HEK293 (cell line): ENCODE results near the gene WDR19.

Experiments
- CTCF ChIA-PET: fragments of 350-600 bp; formaldehyde crosslinking; extraction: SDS; loops from one replicate; lab custom pipeline; 2021; ENCODE audit warnings: antibody characterized with exemption; lab: Yijun Ruan, JAX
- POLR2A ChIA-PET: fragments of 300-600 bp; formaldehyde crosslinking; extraction: SDS; loops from one replicate; lab custom pipeline; 2020; ENCODE audit warnings: antibody characterized with exemption, inconsistent platforms; lab: Yijun Ruan, JAX
- H3K27ac ChIP-seq: fragments of 200-500 bp; sonication (Bioruptor generic); 2 replicates; pipeline ENCODE4 v1.5.1; 2014; ENCODE audit warnings: low read depth, low read length, control low read depth, inconsistent platforms; ENCODE audit errors: extremely low read depth
- H3K36me3 ChIP-seq, 2 experiments: fragments of 200-500 bp in 1 of 2; sonication (Bioruptor generic) in 1 of 2; 1 replicate in 1 of 2; 2 replicates in 1 of 2; pipeline ENCODE4 v1.5.1; 2014 to 2017; ENCODE audit warnings: inconsistent platforms in 2 of 2, low read length in 2 of 2; ENCODE audit not compliant: control insufficient read depth in 2 of 2, insufficient read depth in 1 of 2
- H3K4me1 ChIP-seq: fragments of 200-500 bp; sonication (Bioruptor generic); 2 replicates; pipeline ENCODE4 v1.5.1; 2014; ENCODE audit warnings: mild to moderate bottlenecking, low read length, inconsistent platforms; ENCODE audit not compliant: control insufficient read depth, insufficient read depth
- H3K4me3 ChIP-seq: 2 replicates; pipeline ENCODE4 v1.5.1; 2011; ENCODE audit warnings: low read depth, mild to moderate bottlenecking, control low read depth, low read length, moderate library complexity
- H3K9me3 ChIP-seq: fragments of 200-500 bp; sonication (Bioruptor generic); 2 replicates; pipeline ENCODE4 v1.5.1; 2014; ENCODE audit warnings: low read depth, low read length, inconsistent platforms; ENCODE audit not compliant: control insufficient read depth, insufficient read depth
- GLI2 ChIP-seq: fragments of 450-650 bp; formaldehyde crosslinking; IDR thresholded peaks from 2 replicates; pipeline ENCODE4; 2017; ENCODE audit warnings: missing biosample characterization, missing genetic modification characterization, low read depth, borderline replicate concordance
- HOXD13 ChIP-seq: sonication (generic); formaldehyde crosslinking; IDR thresholded peaks from 2 replicates; pipeline ENCODE4 v1.8.0; 2022; ENCODE audit warnings: missing genetic modification reagents, borderline replicate concordance
- SP7 ChIP-seq: fragments of 450-650 bp; formaldehyde crosslinking; IDR thresholded peaks from 2 replicates; pipeline ENCODE4 v1.5.1; 2016; ENCODE audit warnings: missing biosample characterization, missing genetic modification characterization
- ZBTB20 ChIP-seq: fragments of 450-650 bp; formaldehyde crosslinking; IDR thresholded peaks from 2 replicates; pipeline ENCODE4 v1.5.1; 2016; ENCODE audit warnings: missing biosample characterization, missing genetic modification characterization
- ZFP3 ChIP-seq: fragments of 450-650 bp; formaldehyde crosslinking; IDR thresholded peaks from 2 replicates; pipeline ENCODE4 v1.5.1; 2016; ENCODE audit warnings: low read depth, missing biosample characterization, missing genetic modification characterization
- ZFP41 ChIP-seq: fragments of 450-650 bp; formaldehyde crosslinking; IDR thresholded peaks from 2 replicates; pipeline ENCODE4 v1.5.1; 2016; ENCODE audit warnings: missing biosample characterization, missing genetic modification characterization, borderline replicate concordance
- ZNF132 ChIP-seq: fragments of 450-650 bp; formaldehyde crosslinking; IDR thresholded peaks from 2 replicates; pipeline ENCODE4 v1.5.1; 2017; ENCODE audit warnings: missing biosample characterization, missing genetic modification characterization, borderline replicate concordance
- ZNF157 ChIP-seq: fragments of 450-650 bp; formaldehyde crosslinking; IDR thresholded peaks from 2 replicates; pipeline ENCODE4 v1.5.1; 2016; ENCODE audit warnings: missing biosample characterization, missing genetic modification characterization
- ZNF239 ChIP-seq: fragments of 450-650 bp; formaldehyde crosslinking; IDR thresholded peaks from 2 replicates; pipeline ENCODE4 v1.5.1; 2016; ENCODE audit warnings: missing biosample characterization, missing genetic modification characterization
- ZNF548 ChIP-seq: fragments of 450-650 bp; formaldehyde crosslinking; IDR thresholded peaks from 2 replicates; pipeline ENCODE4 v1.5.1; 2016; ENCODE audit warnings: missing biosample characterization, missing genetic modification characterization
- ZNF596 ChIP-seq: fragments of 450-650 bp; IDR thresholded peaks from 2 replicates; pipeline ENCODE4 v1.5.0; 2018; ENCODE audit warnings: missing biosample characterization, mild to moderate bottlenecking, missing genetic modification characterization, moderate library complexity
- ZNF639 ChIP-seq: fragments of 450-650 bp; formaldehyde crosslinking; IDR thresholded peaks from 2 replicates; pipeline ENCODE4 v1.5.1; 2016; ENCODE audit warnings: missing biosample characterization, missing genetic modification characterization
- ZNF654 ChIP-seq: fragments of 450-650 bp; formaldehyde crosslinking; IDR thresholded peaks from 2 replicates; pipeline ENCODE4 v1.5.1; 2016; ENCODE audit warnings: low read depth, missing biosample characterization, missing genetic modification characterization
- ZNF660 ChIP-seq: fragments of 450-650 bp; IDR thresholded peaks from 2 replicates; pipeline ENCODE4 v1.5.1; 2018; ENCODE audit warnings: missing biosample characterization, mild to moderate bottlenecking, missing genetic modification characterization
- ZNF837 ChIP-seq: fragments of 450-650 bp; formaldehyde crosslinking; IDR thresholded peaks from 2 replicates; pipeline ENCODE4 v1.5.1; 2016; ENCODE audit warnings: missing biosample characterization, missing genetic modification characterization
- TF ChIP-seq, protein P1 (sequence below): fragments of 450-650 bp; formaldehyde crosslinking; IDR thresholded peaks from 2 replicates; pipeline ENCODE4 v1.5.1; 2016; ENCODE audit warnings: missing biosample characterization, missing genetic modification characterization
- TF ChIP-seq, protein P2 (sequence below): fragments of 450-650 bp; formaldehyde crosslinking; IDR thresholded peaks from 2 replicates; pipeline ENCODE4 v1.5.1; 2016; ENCODE audit warnings: missing biosample characterization, missing genetic modification characterization
- TF ChIP-seq, protein P3 (sequence below): fragments of 450-650 bp; formaldehyde crosslinking; optimal IDR thresholded peaks from 2 replicates; pipeline ENCODE3; 2016; ENCODE audit warnings: missing biosample characterization, mild to moderate bottlenecking, missing genetic modification characterization
- TF ChIP-seq, protein P4 (sequence below): fragments of 450-650 bp; formaldehyde crosslinking; IDR thresholded peaks from 2 replicates; pipeline ENCODE4 v1.5.1; 2016; ENCODE audit warnings: missing biosample characterization, missing genetic modification characterization, borderline replicate concordance

Gene WDR19

GRCh38 chr4:39287223-39287622 is 104.9 kb downstream of the WDR19 start:
- Histone ChIP-seq H3K27ac (no peak overlapping the region), H3K4me3 (no peak overlapping the region), H3K36me3 (peaks cover 9 to 71% of the 10 kb centered on the region in 2 experiments), H3K4me1 (no peaks in the 10 kb centered on the region), H3K9me3 (no peaks in the 10 kb centered on the region)
- POLR2A ChIA-PET = no interaction called here
- TF ChIP-seq ZNF639 (tag by site-specific recombination) (no peak), ZBTB20 (no peak), ZNF239 (tag by site-specific recombination) (no peak), ZNF660 (tag by site-specific recombination) (no peak), ZNF548 (tag by site-specific recombination) (no peak), SP7 (tag by site-specific recombination) (no peak), HOXD13 (CRISPR knock-in tag) (no peak), ZFP3 (no peak), ZNF837 (tag by site-specific recombination) (no peak), ZNF654 (no peak), ZNF157 (tag by site-specific recombination) (no peak), ZNF596 (tag by site-specific recombination) (no peak), GLI2 (tag by site-specific recombination) (no peak), ZFP41 (tag by site-specific recombination) (no peak), ZNF132 (tag by site-specific recombination) (no peak)
- TF ChIP-seq, protein P1, sequence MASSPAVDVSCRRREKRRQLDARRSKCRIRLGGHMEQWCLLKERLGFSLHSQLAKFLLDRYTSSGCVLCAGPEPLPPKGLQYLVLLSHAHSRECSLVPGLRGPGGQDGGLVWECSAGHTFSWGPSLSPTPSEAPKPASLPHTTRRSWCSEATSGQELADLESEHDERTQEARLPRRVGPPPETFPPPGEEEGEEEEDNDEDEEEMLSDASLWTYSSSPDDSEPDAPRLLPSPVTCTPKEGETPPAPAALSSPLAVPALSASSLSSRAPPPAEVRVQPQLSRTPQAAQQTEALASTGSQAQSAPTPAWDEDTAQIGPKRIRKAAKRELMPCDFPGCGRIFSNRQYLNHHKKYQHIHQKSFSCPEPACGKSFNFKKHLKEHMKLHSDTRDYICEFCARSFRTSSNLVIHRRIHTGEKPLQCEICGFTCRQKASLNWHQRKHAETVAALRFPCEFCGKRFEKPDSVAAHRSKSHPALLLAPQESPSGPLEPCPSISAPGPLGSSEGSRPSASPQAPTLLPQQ (tag by site-specific recombination) = no peak
- TF ChIP-seq, protein P2, sequence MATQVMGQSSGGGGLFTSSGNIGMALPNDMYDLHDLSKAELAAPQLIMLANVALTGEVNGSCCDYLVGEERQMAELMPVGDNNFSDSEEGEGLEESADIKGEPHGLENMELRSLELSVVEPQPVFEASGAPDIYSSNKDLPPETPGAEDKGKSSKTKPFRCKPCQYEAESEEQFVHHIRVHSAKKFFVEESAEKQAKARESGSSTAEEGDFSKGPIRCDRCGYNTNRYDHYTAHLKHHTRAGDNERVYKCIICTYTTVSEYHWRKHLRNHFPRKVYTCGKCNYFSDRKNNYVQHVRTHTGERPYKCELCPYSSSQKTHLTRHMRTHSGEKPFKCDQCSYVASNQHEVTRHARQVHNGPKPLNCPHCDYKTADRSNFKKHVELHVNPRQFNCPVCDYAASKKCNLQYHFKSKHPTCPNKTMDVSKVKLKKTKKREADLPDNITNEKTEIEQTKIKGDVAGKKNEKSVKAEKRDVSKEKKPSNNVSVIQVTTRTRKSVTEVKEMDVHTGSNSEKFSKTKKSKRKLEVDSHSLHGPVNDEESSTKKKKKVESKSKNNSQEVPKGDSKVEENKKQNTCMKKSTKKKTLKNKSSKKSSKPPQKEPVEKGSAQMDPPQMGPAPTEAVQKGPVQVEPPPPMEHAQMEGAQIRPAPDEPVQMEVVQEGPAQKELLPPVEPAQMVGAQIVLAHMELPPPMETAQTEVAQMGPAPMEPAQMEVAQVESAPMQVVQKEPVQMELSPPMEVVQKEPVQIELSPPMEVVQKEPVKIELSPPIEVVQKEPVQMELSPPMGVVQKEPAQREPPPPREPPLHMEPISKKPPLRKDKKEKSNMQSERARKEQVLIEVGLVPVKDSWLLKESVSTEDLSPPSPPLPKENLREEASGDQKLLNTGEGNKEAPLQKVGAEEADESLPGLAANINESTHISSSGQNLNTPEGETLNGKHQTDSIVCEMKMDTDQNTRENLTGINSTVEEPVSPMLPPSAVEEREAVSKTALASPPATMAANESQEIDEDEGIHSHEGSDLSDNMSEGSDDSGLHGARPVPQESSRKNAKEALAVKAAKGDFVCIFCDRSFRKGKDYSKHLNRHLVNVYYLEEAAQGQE = no peak
- TF ChIP-seq, protein P3, sequence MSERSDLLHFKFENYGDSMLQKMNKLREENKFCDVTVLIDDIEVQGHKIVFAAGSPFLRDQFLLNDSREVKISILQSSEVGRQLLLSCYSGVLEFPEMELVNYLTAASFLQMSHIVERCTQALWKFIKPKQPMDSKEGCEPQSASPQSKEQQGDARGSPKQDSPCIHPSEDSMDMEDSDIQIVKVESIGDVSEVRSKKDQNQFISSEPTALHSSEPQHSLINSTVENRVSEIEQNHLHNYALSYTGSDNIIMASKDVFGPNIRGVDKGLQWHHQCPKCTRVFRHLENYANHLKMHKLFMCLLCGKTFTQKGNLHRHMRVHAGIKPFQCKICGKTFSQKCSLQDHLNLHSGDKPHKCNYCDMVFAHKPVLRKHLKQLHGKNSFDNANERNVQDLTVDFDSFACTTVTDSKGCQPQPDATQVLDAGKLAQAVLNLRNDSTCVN (tag by site-specific recombination) = no peak
- TF ChIP-seq, protein P4, sequence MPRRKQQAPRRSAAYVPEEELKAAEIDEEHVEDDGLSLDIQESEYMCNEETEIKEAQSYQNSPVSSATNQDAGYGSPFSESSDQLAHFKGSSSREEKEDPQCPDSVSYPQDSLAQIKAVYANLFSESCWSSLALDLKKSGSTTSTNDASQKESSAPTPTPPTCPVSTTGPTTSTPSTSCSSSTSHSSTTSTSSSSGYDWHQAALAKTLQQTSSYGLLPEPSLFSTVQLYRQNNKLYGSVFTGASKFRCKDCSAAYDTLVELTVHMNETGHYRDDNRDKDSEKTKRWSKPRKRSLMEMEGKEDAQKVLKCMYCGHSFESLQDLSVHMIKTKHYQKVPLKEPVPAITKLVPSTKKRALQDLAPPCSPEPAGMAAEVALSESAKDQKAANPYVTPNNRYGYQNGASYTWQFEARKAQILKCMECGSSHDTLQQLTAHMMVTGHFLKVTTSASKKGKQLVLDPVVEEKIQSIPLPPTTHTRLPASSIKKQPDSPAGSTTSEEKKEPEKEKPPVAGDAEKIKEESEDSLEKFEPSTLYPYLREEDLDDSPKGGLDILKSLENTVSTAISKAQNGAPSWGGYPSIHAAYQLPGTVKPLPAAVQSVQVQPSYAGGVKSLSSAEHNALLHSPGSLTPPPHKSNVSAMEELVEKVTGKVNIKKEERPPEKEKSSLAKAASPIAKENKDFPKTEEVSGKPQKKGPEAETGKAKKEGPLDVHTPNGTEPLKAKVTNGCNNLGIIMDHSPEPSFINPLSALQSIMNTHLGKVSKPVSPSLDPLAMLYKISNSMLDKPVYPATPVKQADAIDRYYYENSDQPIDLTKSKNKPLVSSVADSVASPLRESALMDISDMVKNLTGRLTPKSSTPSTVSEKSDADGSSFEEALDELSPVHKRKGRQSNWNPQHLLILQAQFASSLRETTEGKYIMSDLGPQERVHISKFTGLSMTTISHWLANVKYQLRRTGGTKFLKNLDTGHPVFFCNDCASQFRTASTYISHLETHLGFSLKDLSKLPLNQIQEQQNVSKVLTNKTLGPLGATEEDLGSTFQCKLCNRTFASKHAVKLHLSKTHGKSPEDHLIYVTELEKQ = no peak
- CTCF ChIA-PET = no interaction called here
